GM12872 (cell line): ENCODE data around the gene FAM13A.

Experiments used
- CTCF ChIP-seq: IDR thresholded peaks from 3 replicates; pipeline ENCODE4 v1.5.1; 2011; ENCODE audit warnings: low read depth, mild to moderate bottlenecking, low read length, moderate library complexity; ENCODE audit not compliant: insufficient read depth

The FAM13A gene

GRCh38 chr4:88891636-88892035 lies 165.3 kb downstream of the FAM13A start:
- TF ChIP-seq CTCF = no peak

GRCh38 chr4:88881227-88881569 lies 175.8 kb downstream of the FAM13A start:
- TF ChIP-seq CTCF = no peak

GRCh38 chr4:88880501-88881226 lies 176.3 kb downstream of the FAM13A start:
- TF ChIP-seq CTCF = no peak

GRCh38 chr4:88879991-88880390 lies 177.0 kb downstream of the FAM13A start:
- no peak for TF ChIP-seq CTCF

GRCh38 chr4:88878642-88879041 lies 178.3 kb downstream of the FAM13A start:
- TF ChIP-seq CTCF = no peak

- no peak for TF ChIP-seq CTCF
Measured at GRCh38 chr4:88870428-88870827, 186.6 kb downstream of the FAM13A start.

- TF ChIP-seq CTCF = no peak
Measured at GRCh38 chr4:88868510-88868909, 188.5 kb downstream of the FAM13A start.
